Uterus (tissue), 4 donors: ENCODE measurements around the gene LDLRAD4. TPM values are rescaled to one million over a fixed set of nuclear protein-coding genes. Genes with fewer than 3 reads are reported as not detected.

Experiments
- DNase-seq, 2 donors: peaks; one replicate each; pipeline ENCODE4 v3.0.0-alpha.2; 2019 to 2020
- H3K27ac ChIP-seq, 2 donors: fragments of 200-600 bp; sonication (generic); 1 replicate in 1 of 2; 2 replicates in 1 of 2; pipeline ENCODE4 v1.5.1; 2016 to 2018
- H3K27me3 ChIP-seq, 2 donors: fragments of 200-600 bp; sonication (generic); one replicate each; pipeline ENCODE4 v1.5.1; 2018 to 2019; ENCODE audit warnings: control low read depth in 1 of 2
- H3K36me3 ChIP-seq, 2 donors: fragments of 200-600 bp; sonication (generic); one replicate each; pipeline ENCODE4 v1.5.1; 2019; ENCODE audit warnings: control low read depth in 1 of 2
- H3K4me1 ChIP-seq, 2 donors: fragments of 200-600 bp; sonication (generic); one replicate each; pipeline ENCODE4 v1.5.1; 2018 to 2019; ENCODE audit warnings: control low read depth in 1 of 2
- H3K4me3 ChIP-seq, 2 donors: fragments of 200-600 bp; sonication (generic); 1 replicate in 1 of 2; 2 replicates in 1 of 2; pipeline ENCODE4 v1.5.1; 2018 to 2019; ENCODE audit warnings: mild to moderate bottlenecking in 1 of 2
- H3K9me3 ChIP-seq, 2 donors: fragments of 200-600 bp; sonication (generic); one replicate each; pipeline ENCODE4 v1.5.1; 2019; ENCODE audit warnings: control low read depth in 1 of 2
- CTCF ChIP-seq, 4 experiments: fragments of 200-600 bp in 2 of 4; fragments of 450-650 bp in 2 of 4; sonication (generic) in 2 of 4; IDR thresholded peaks; one replicate each; pipeline ENCODE4 v1.5.1; 2016 to 2019; ENCODE audit warnings: antibody characterized with exemption in 4 of 4, mild to moderate bottlenecking in 2 of 4, moderate library complexity in 1 of 4
- POLR2A ChIP-seq, 2 donors: fragments of 450-650 bp; IDR thresholded peaks; one replicate each; pipeline ENCODE4 v1.6.1; 2016; ENCODE audit warnings: antibody characterized with exemption in 2 of 2, mild to moderate bottlenecking in 1 of 2, moderate library complexity in 1 of 2
- intact Hi-C: fragments of 100-400 bp; cut with DNase I; formaldehyde crosslinking; loops from one replicate; pipeline ENCODE4 v1.15.1; 2023; ENCODE audit warnings: low total_unique reads
- total RNA-seq, 4 donors: library from RNA; depleted of rRNA in 3 of 4; stranded (reverse); fragments of >200 nt in 3 of 4; gene quantifications; one replicate each; pipeline versions ENCODE4 v1.1.0 to v1.2.4, GENCODE V29; 2014 to 2023
- donor health status: DM: yes; HTN: yes; CAD: no.

LDLRAD4 gene
- total RNA-seq, 4 donors from 2014 or later: 23.8 to 82.2 (median 39.3) TPM

- Histone ChIP-seq H3K36me3 (no peaks in the 10 kb centered on the region), H3K4me3 (no peak overlapping the region), H3K4me1 (no peaks in the 10 kb centered on the region), H3K9me3 (no peaks in the 10 kb centered on the region), H3K27me3 (no peaks in the 10 kb centered on the region), H3K27ac (no peak overlapping the region)
- TF ChIP-seq CTCF (IDR thresholded peaks at IDR 0.05) (no peak), POLR2A (IDR thresholded peaks at IDR 0.05) (no peak)
- intact Hi-C loops: no loop called here
- DNase-seq: no peak
These were observed 242.4 kb downstream of the LDLRAD4 start for GRCh38 chr18:13460946-13461345.

GRCh38 chr18:13461469-13461868 lies 242.9 kb downstream of the LDLRAD4 start:
- DNase-seq: no peak
- Histone ChIP-seq H3K4me3 (no peak overlapping the region), H3K9me3 (no peaks in the 10 kb centered on the region), H3K36me3 (no peaks in the 10 kb centered on the region), H3K4me1 (no peaks in the 10 kb centered on the region), H3K27ac (no peak overlapping the region), H3K27me3 (no peaks in the 10 kb centered on the region)
- TF ChIP-seq POLR2A (IDR thresholded peaks at IDR 0.05): no peak
- TF ChIP-seq CTCF (IDR thresholded peaks at IDR 0.05): no peak
- intact Hi-C loops: no loop called here

GRCh38 chr18:13461936-13462335 lies 243.4 kb downstream of the LDLRAD4 start:
- Histone ChIP-seq H3K27ac (no peak overlapping the region), H3K4me1 (no peaks in the 10 kb centered on the region), H3K27me3 (no peaks in the 10 kb centered on the region), H3K9me3 (no peaks in the 10 kb centered on the region), H3K36me3 (no peaks in the 10 kb centered on the region), H3K4me3 (no peak overlapping the region)
- TF ChIP-seq CTCF (IDR thresholded peaks at IDR 0.05) (no peak), POLR2A (IDR thresholded peaks at IDR 0.05) (no peak)
- intact Hi-C loops: no loop called here
- no peak for DNase-seq

GRCh38 chr18:13462686-13463085 lies 244.1 kb downstream of the LDLRAD4 start:
- intact Hi-C loops: no loop called here
- no peaks in the 10 kb centered on the region for H3K4me1 ChIP-seq
- TF ChIP-seq CTCF (IDR thresholded peaks at IDR 0.05): no peak
- TF ChIP-seq POLR2A (IDR thresholded peaks at IDR 0.05): no peak
- no peak overlapping the region for H3K27ac ChIP-seq
- H3K36me3 ChIP-seq: no peaks in the 10 kb centered on the region
- H3K9me3 ChIP-seq: no peaks in the 10 kb centered on the region
- DNase-seq: no peak
- no peaks in the 10 kb centered on the region for H3K27me3 ChIP-seq
- H3K4me3 ChIP-seq: no peak overlapping the region

GRCh38 chr18:13463526-13464210 lies 245.1 kb downstream of the LDLRAD4 start:
- Histone ChIP-seq H3K4me3 (no peak overlapping the region), H3K9me3 (no peaks in the 10 kb centered on the region), H3K27ac (no peak overlapping the region), H3K36me3 (no peaks in the 10 kb centered on the region), H3K27me3 (no peaks in the 10 kb centered on the region), H3K4me1 (no peaks in the 10 kb centered on the region)
- intact Hi-C loops: no loop called here
- no peak for DNase-seq
- TF ChIP-seq CTCF (IDR thresholded peaks at IDR 0.05): no peak
